Activated T-helper 2 cell treated with anti-CD3 and anti-CD28 coated beads, Interferon-gamma antibody, Interleukin-2, Interleukin-4, amounts not matched to agents 10 μg/mL and 5 μg/mL and 100 μg/mL, durations not matched to agents 14 hours and 24 hours and 36 hours (primary cell): ENCODE results near the gene YARS2. TPM values are rescaled to one million over a fixed set of nuclear protein-coding genes. Genes with fewer than 3 reads are reported as not detected.

Experiments used
- DNase-seq: peaks from one replicate; pipeline ENCODE4 v3.0.0; 2021; ENCODE audit warnings: low spot score
- H3K27ac Mint-ChIP-seq: one replicate; pipeline ENCODE4 v1.8.0; 2021; ENCODE audit warnings: mixed read lengths
- H3K27me3 Mint-ChIP-seq: one replicate; pipeline ENCODE4 v1.8.0; 2021; ENCODE audit warnings: low read depth, mixed read lengths
- H3K36me3 Mint-ChIP-seq: one replicate; pipeline ENCODE4 v1.8.0; 2021; ENCODE audit warnings: low read depth, mixed read lengths
- H3K4me1 Mint-ChIP-seq: one replicate; pipeline ENCODE4 v1.8.0; 2021; ENCODE audit warnings: low read depth, mixed read lengths
- H3K4me3 Mint-ChIP-seq: one replicate; pipeline ENCODE4 v1.8.0; 2021; ENCODE audit warnings: low read depth, mild to moderate bottlenecking, moderate library complexity, mixed read lengths
- H3K9me3 Mint-ChIP-seq: one replicate; pipeline ENCODE4 v1.8.0; 2021; ENCODE audit warnings: mixed read lengths
- intact Hi-C: fragments of 100-400 bp; cut with micrococcal nuclease; formaldehyde crosslinking; loops from one replicate; pipeline ENCODE4 v1.15.1; 2023
- total RNA-seq: library from RNA; stranded (reverse); gene quantifications from 2 replicates; pipeline ENCODE4 v1.2.3, GENCODE V29; 2022

The YARS2 gene
- total RNA-seq, 1 donor from 2014 or later: 30.3 TPM

DNA sequence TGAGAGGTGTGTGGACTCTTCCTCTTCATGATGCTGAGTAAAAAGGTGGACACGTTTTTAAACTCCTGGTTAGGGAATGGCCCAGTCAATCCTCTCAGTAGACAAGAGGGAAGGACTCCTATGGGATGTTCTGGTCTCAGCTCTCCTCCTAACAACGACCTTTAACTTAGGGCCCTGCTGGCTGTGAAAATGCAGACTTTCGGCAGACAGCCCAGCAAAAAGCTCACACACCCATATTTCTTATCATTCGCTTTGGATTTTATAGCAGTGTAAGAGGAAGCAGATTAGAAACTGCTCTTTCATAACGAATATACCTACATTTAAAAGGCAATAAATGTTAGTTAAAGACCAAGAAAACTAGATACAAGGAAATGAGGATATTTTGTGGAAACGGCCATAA is 18.0 kb upstream of the YARS2 start:
- H3K9me3 Mint-ChIP-seq: no peaks in the 10 kb centered on the region
- intact Hi-C loops: no loop called here
- peaks cover 5% of the 10 kb centered on the region for H3K27me3 Mint-ChIP-seq
- no peak overlapping the region for H3K4me3 Mint-ChIP-seq
- H3K36me3 Mint-ChIP-seq: no peaks in the 10 kb centered on the region
- no peaks in the 10 kb centered on the region for H3K4me1 Mint-ChIP-seq
- no peak overlapping the region for H3K27ac Mint-ChIP-seq
- DNase-seq: no peak

DNA sequence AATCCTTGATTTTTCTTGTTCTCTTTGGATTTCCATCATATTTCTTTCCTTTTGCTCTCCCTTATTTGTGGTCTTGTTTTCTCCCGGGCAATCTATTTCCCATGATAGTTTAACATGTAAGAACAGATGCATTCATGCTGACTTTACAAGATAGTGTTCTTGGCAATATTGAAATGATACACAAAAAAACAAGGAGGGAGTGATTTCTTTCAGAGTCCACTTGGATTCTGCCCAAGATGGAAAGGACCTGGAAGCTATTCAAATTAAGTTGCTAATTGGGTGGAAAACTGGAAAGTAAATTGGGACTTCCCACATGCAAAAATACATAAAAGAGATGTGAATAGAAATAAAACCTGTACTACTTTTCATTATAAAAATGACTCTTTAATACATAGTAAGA is 14.4 kb upstream of the YARS2 start:
- intact Hi-C loops: no loop called here
- Mint-ChIP-seq H3K27me3 (peaks cover 7% of the 10 kb centered on the region), H3K36me3 (no peaks in the 10 kb centered on the region), H3K4me1 (no peaks in the 10 kb centered on the region), H3K9me3 (no peaks in the 10 kb centered on the region), H3K27ac (no peak overlapping the region), H3K4me3 (no peak overlapping the region)
- DNase-seq: no peak

DNA sequence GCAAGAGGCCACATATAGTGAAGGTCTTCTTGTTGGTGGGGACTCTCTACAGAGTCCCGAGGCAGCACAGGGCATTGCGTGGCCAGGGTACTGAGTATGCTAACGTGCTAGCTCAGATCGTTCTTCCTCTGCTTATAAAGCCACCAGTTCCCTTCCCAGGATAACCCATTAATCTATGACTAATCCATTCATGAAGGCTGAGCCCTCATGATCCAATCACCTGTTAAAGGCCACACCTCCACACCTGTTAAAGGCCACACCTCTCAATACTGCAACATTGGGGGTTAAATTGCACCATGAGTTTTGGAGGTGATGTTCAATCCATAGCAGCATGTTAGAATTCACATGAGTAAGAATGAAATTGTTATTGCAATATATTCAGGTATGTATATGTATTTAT is 12.8 kb upstream of the YARS2 start:
- no peaks in the 10 kb centered on the region for H3K4me1 Mint-ChIP-seq
- no peak for DNase-seq
- intact Hi-C loops: no loop called here
- no peaks in the 10 kb centered on the region for H3K9me3 Mint-ChIP-seq
- H3K36me3 Mint-ChIP-seq: no peaks in the 10 kb centered on the region
- peaks cover 7% of the 10 kb centered on the region for H3K27me3 Mint-ChIP-seq
- no peak overlapping the region for H3K4me3 Mint-ChIP-seq
- H3K27ac Mint-ChIP-seq: no peak overlapping the region

DNA sequence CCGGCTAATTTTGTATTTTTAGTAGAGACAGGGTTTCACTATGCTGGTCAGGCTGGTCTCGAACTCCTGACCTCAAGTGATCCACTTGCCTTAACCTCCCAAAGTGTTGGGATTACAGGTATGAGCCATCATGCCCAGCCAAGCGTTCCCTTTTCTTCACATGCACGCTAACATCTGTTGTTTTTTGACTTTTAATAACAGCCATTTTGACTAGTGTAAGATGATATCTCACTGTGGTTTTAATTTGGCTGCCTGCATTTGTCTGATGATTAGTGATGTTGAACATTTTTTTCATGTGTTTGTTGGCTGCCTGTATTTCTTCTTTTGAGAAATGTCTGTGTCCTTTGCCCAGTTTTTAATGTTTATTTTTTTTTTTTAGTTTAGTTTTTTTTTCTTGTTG is 10.2 kb upstream of the YARS2 start:
- Mint-ChIP-seq H3K9me3 (no peaks in the 10 kb centered on the region), H3K27me3 (peaks cover 9% of the 10 kb centered on the region), H3K27ac (no peak overlapping the region), H3K4me1 (no peaks in the 10 kb centered on the region), H3K36me3 (no peaks in the 10 kb centered on the region), H3K4me3 (no peak overlapping the region)
- intact Hi-C loops: no loop called here
- DNase-seq: no peak

- intact Hi-C loops: no loop called here
- H3K36me3 Mint-ChIP-seq: no peaks in the 10 kb centered on the region
- no peaks in the 10 kb centered on the region for H3K9me3 Mint-ChIP-seq
- no peak for DNase-seq
- no peak overlapping the region for H3K4me3 Mint-ChIP-seq
- H3K27ac Mint-ChIP-seq: no peak overlapping the region
- peaks cover 4% of the 10 kb centered on the region for H3K27me3 Mint-ChIP-seq
- no peaks in the 10 kb centered on the region for H3K4me1 Mint-ChIP-seq
These were observed 6.0 kb upstream of the YARS2 start for GRCh38 chr12:32761716-32762115.

GRCh38 chr12:32757157-32757556 is 1.5 kb upstream of the YARS2 start:
- Mint-ChIP-seq H3K9me3 (no peaks in the 10 kb centered on the region), H3K4me3 (no peak overlapping the region), H3K36me3 (peaks cover 21% of the 10 kb centered on the region), H3K4me1 (peaks cover 20% of the 10 kb centered on the region), H3K27ac (no peak overlapping the region), H3K27me3 (peaks cover 2% of the 10 kb centered on the region)
- intact Hi-C loops: loop anchor here (5.0 to 10.0 kb wide), 3 partner anchors 155 to 1682 kb away; partner anchors contain the start of gene DDX11
- DNase-seq: no peak

DNA sequence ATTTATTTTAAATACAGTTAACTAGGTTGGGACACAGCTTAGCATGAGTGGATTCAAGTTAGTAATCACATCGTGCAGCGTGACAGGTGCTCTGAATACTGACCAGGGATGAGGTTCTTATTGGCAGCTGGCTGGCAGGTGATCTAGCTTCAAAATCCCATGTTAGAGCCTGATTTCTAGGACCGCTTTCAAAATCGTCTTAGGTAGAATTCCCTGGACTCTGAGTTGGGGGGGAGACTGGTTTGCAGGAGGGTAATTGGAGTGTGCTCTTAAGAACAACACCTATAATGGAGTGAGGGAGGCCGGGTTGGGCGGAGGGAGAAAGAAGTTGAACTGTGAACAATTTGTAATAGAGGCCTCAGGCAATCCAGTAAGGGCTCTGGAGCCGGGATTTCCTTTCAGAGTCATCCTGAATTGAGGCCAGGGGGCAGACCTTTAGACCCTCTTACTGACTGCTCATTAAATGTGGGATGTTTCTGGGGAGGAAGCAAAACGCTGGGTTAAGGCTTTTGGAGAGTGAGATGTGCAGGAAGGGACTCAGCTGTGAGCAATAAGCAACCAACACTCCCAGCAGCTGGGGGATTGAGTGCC is 874 bp upstream of the YARS2 start:
- peak overlapping the region; percentile 84 for H3K27ac Mint-ChIP-seq
- peak overlapping the region; percentile 92 for H3K4me3 Mint-ChIP-seq
- H3K9me3 Mint-ChIP-seq: no peaks in the 10 kb centered on the region
- H3K27me3 Mint-ChIP-seq: no peaks in the 10 kb centered on the region
- H3K36me3 Mint-ChIP-seq: peaks cover 25% of the 10 kb centered on the region
- DNase-seq: no peak
- intact Hi-C loops: loop anchor here (1.0 to 10.0 kb wide), 5 partner anchors 154 to 1682 kb away; partner anchors contain the start of genes ALG10 and DDX11
- peaks cover 22% of the 10 kb centered on the region for H3K4me1 Mint-ChIP-seq

DNA sequence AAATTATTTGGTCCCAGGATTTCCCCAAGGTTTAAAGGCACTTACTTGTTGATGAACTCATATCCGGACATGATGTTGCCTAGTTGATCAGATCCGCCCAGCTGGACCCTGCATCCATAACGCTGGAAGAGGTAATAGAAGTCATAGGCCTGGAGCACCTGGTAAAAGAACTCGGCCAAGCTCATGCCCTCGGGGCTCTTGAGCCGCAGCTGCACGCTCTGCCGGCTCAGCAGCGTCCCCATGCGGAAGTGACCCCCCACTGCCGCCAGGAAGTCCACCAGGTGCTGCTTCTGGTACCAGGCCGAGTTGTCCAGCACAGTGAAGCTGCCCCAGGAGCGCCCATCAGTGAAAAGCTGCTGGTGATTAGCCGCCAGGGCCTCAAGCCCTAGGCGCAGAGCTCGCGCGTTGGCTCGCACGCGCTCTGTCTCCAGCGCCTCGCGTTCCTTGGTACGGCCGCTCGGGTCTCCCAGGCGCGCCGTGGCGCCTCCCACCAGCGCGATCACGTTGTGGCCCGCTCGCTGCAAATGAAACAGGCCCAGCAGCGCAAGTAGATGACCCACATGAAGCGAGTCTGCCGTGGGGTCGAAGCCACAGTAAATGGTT is 545 bp downstream of the YARS2 start:
- Mint-ChIP-seq H3K27ac (peak overlapping the region; percentile 84), H3K27me3 (no peaks in the 10 kb centered on the region), H3K9me3 (no peaks in the 10 kb centered on the region), H3K36me3 (peaks cover 38% of the 10 kb centered on the region), H3K4me3 (peak overlapping the region; percentile 92), H3K4me1 (peaks cover 22% of the 10 kb centered on the region)
- DNase-seq: peak; percentile 72
- intact Hi-C loops: loop anchor here (1.0 to 10.0 kb wide), 7 partner anchors 76 to 1680 kb away; partner anchors contain the start of genes DDX11, DNM1L, ETFBKMT and SINHCAF

DNA sequence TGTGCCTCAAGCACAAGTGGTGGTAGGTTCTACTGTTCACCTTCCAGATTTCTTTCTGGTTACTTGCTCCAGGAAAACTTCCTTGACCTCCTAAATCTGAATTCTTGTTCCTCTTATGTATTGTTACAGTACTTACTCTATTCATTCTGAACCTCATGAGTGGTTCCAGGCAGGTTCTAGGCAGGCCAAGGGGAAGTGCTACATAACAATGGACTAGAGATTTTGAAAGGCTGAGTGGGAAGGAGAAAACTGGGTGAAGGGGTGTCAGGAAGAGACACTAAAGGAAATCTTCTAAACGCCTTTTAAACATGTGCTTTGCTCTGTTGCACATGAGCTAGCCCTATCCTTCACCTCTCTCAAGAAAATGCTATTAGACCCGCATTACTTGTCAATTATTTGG is 1.6 kb downstream of the YARS2 start:
- DNase-seq: no peak
- Mint-ChIP-seq H3K27me3 (no peaks in the 10 kb centered on the region), H3K4me3 (peak overlapping the region; percentile 92), H3K36me3 (peaks cover 46% of the 10 kb centered on the region), H3K9me3 (no peaks in the 10 kb centered on the region), H3K4me1 (peaks cover 22% of the 10 kb centered on the region), H3K27ac (peak overlapping the region; percentile 30)
- intact Hi-C loops: loop anchor here (2.0 to 10.0 kb wide), 2 partner anchors 299 to 1679 kb away; partner anchors contain the start of gene DDX11

- peaks cover 50% of the 10 kb centered on the region for H3K36me3 Mint-ChIP-seq
- peak overlapping the region; percentile 26 for H3K27ac Mint-ChIP-seq
- H3K4me1 Mint-ChIP-seq: peaks cover 22% of the 10 kb centered on the region
- DNase-seq: no peak
- no peaks in the 10 kb centered on the region for H3K9me3 Mint-ChIP-seq
- no peaks in the 10 kb centered on the region for H3K27me3 Mint-ChIP-seq
- intact Hi-C loops: loop anchor here (2.0 to 10.0 kb wide), 2 partner anchors 299 to 1679 kb away; partner anchors contain the start of gene DDX11
- peak overlapping the region; percentile 92 for H3K4me3 Mint-ChIP-seq
These were observed 2.1 kb downstream of the YARS2 start for GRCh38 chr12:32753605-32754004.

- Mint-ChIP-seq H3K27me3 (no peaks in the 10 kb centered on the region), H3K36me3 (peaks cover 75% of the 10 kb centered on the region), H3K4me3 (no peak overlapping the region), H3K9me3 (no peaks in the 10 kb centered on the region), H3K4me1 (peaks cover 11% of the 10 kb centered on the region), H3K27ac (no peak overlapping the region)
- no peak for DNase-seq
- intact Hi-C loops: no loop called here
These were observed 12.4 kb downstream of the YARS2 start for GRCh38 chr12:32743264-32743663.

DNA sequence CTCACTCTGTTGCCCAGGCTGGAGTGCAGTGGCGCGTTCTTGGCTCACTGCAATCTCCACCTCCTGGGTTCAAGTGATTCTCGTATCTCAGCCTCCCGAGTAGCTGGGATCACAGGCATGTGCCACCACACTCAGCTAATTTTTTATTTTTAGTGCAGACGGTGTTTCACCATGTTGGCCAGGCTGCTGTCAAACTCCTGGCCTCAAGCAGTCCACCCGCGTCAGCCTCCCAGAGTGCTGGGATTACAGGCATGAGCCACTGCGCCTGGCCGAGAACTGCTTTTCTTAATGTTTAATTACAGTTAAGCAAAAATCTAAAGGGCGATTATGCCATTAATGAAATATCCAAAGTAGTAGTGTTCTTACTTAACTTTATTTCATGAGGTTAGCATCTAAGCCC is 13.6 kb downstream of the YARS2 start:
- H3K27me3 Mint-ChIP-seq: no peaks in the 10 kb centered on the region
- DNase-seq: no peak
- peaks cover 11% of the 10 kb centered on the region for H3K4me1 Mint-ChIP-seq
- no peak overlapping the region for H3K4me3 Mint-ChIP-seq
- H3K9me3 Mint-ChIP-seq: no peaks in the 10 kb centered on the region
- H3K36me3 Mint-ChIP-seq: peaks cover 75% of the 10 kb centered on the region
- intact Hi-C loops: no loop called here
- no peak overlapping the region for H3K27ac Mint-ChIP-seq

DNA sequence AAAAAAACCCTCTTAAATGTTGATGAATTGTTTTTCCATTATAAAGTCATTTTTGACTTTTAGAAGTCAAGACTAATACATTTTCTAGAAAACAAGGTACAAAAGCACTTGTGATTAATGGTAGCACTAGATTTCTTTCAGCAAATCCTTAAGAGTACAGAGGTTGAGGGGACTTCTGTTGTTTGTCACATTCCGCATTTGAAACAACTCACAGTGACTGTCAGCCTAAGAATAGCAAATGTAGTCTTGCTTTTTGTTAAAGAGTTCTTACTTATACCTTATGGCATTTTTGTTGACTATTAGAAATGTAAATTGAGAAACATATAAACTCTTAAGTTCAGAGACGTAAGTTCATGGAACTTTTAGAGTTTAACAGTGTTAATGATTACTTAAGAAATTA is 16.4 kb downstream of the YARS2 start:
- Mint-ChIP-seq H3K9me3 (no peaks in the 10 kb centered on the region), H3K4me3 (no peak overlapping the region), H3K27me3 (no peaks in the 10 kb centered on the region), H3K27ac (no peak overlapping the region), H3K36me3 (peaks cover 72% of the 10 kb centered on the region), H3K4me1 (peaks cover 11% of the 10 kb centered on the region)
- DNase-seq: no peak
- intact Hi-C loops: no loop called here
